ENCODE data around the gene GRPR.
A peak's percentile ranks its signal among the peaks of the same experiment; 100 is the strongest.

Gene GRPR

GRCh38 chrX:16123222-16123786 lies at the start of gene GRPR:
GRPR (plus strand) TSS chrX:16123565; CDS start chrX:16123954, 389 bp downstream.
- peak; percentile 68 for DNase-seq (ENCODE audit: extremely low read depth, low read depth)
- TF ChIP-seq CTCF (IDR thresholded peaks at IDR 0.05; ENCODE audit: low read depth, low read length): peak; percentile 88

GRCh38 chrX:16075087-16075486 lies 48.3 kb upstream of the GRPR start:
- no peak for TF ChIP-seq CTCF (IDR thresholded peaks at IDR 0.05; ENCODE audit: low read depth, low read length)
- no peak for DNase-seq (ENCODE audit: extremely low read depth, low read depth)

- no peak for DNase-seq (ENCODE audit: extremely low read depth, low read depth)
- no peak for TF ChIP-seq CTCF (IDR thresholded peaks at IDR 0.05; ENCODE audit: low read depth, low read length)
Measured at GRCh38 chrX:16076834-16077233, 46.5 kb upstream of the GRPR start.

GRCh38 chrX:16077811-16078210 lies 45.6 kb upstream of the GRPR start:
- DNase-seq (ENCODE audit: extremely low read depth, low read depth): no peak
- TF ChIP-seq CTCF (IDR thresholded peaks at IDR 0.05; ENCODE audit: low read depth, low read length): no peak

- no peak for DNase-seq (ENCODE audit: extremely low read depth, low read depth)
- TF ChIP-seq CTCF (IDR thresholded peaks at IDR 0.05; ENCODE audit: low read depth, low read length): no peak
Measured at GRCh38 chrX:16081357-16081756, 42.0 kb upstream of the GRPR start.

GRCh38 chrX:16082470-16083085 lies 40.8 kb upstream of the GRPR start:
- no peak for TF ChIP-seq CTCF (IDR thresholded peaks at IDR 0.05; ENCODE audit: low read depth, low read length)
- DNase-seq (ENCODE audit: extremely low read depth, low read depth): no peak

- no peak for DNase-seq (ENCODE audit: extremely low read depth, low read depth)
- TF ChIP-seq CTCF (IDR thresholded peaks at IDR 0.05; ENCODE audit: low read depth, low read length): no peak
Measured at GRCh38 chrX:16087076-16087475, 36.3 kb upstream of the GRPR start.
